ENCODE results near the gene NEK10. TPM values are rescaled to one million over a fixed set of nuclear protein-coding genes. Genes with fewer than 3 reads are reported as not detected.

NEK10 gene
- total and polyA plus RNA-seq, 2 of the 4 experiments (the other 2 are of a cell fraction), result 2.2 to 6.6 TPM

DNA sequence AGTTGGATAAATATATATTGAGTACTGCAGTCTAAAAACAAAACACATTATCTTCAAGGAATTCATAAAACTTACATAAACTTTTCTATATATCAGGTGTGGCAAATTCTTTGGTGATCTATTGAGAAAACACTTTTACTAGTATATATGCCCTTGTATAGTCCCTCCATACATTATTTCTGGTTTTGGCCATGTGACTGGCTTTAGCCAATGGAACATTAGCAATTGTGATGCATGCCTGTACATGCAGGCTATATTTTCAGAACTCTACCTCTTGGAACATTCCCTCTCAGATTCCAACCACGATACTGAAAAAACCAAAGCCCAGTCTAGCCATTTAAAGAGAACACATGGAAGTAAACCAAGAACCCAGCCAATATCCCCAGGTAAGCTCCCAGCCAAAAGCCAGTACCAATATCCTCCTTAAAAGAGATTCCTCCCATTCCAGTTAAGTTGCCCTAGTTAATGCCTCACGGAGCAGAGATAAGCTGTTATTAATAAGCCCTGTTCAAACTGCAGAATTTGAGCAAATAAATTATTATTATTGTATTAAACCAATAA, 152.8 kb downstream of the NEK10 start:
- dilution Hi-C loops (cut with HindIII; ENCODE audit: low sequenced_read_pairs, unreplicated experiment), result no loop called here
- no peaks in the 10 kb centered on the region for H4K20me1 ChIP-seq (ENCODE audit: insufficient read depth, low read length)
- no peak overlapping the region for H4K5ac ChIP-seq (ENCODE audit: low read depth, low read length)
- H2AK9ac ChIP-seq (replicated peaks; ENCODE audit: low read depth, low read length, poor library complexity), result no peak overlapping the region
- DNase-seq (no peak), ATAC-seq (ENCODE audit: low read depth) (no peak)
- no peak overlapping the region for H3K4me3 ChIP-seq (ENCODE audit: insufficient read depth, low read depth, low read length)
- no peak overlapping the region for H2BK5ac ChIP-seq (ENCODE audit: low read depth, low read length, poor library complexity, severe bottlenecking)
- POLR2A ChIA-PET (ENCODE audit: unreplicated experiment), result no interaction called here
- no peak overlapping the region for H2AK5ac ChIP-seq (ENCODE audit: low read depth, low read length)
- no peaks in the 10 kb centered on the region for H3K36me3 ChIP-seq (ENCODE audit: control insufficient read depth, insufficient read depth, low read length)
- H2BK20ac ChIP-seq (ENCODE audit: low read depth, low read length), result no peak overlapping the region
- no peak overlapping the region for H3K9ac ChIP-seq (ENCODE audit: low read depth, low read length)
- TF ChIP-seq SMC3 (IDR thresholded peaks at IDR 0.05; ENCODE audit: low read depth, low read length) (no peak), RFX5 (IDR thresholded peaks at IDR 0.05; ENCODE audit: low read depth, low read length) (no peak), MAFK (IDR thresholded peaks at IDR 0.05; ENCODE audit: low read depth, low read length) (no peak), POLR2A (IDR thresholded peaks at IDR 0.05; ENCODE audit: low read depth, low read length) (no peak), RCOR1 (IDR thresholded peaks at IDR 0.05; ENCODE audit: insufficient replicate concordance, low read length) (no peak), CEBPB (IDR thresholded peaks at IDR 0.05; ENCODE audit: low read depth, low read length) (no peak), BHLHE40 (IDR thresholded peaks at IDR 0.05; ENCODE audit: low read depth, low read length) (no peak), NFE2L2 (IDR thresholded peaks at IDR 0.05; ENCODE audit: low read depth, low read length) (no peak)
- TF ChIP-seq, protein P1, sequence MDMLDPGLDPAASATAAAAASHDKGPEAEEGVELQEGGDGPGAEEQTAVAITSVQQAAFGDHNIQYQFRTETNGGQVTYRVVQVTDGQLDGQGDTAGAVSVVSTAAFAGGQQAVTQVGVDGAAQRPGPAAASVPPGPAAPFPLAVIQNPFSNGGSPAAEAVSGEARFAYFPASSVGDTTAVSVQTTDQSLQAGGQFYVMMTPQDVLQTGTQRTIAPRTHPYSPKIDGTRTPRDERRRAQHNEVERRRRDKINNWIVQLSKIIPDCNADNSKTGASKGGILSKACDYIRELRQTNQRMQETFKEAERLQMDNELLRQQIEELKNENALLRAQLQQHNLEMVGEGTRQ (IDR thresholded peaks at IDR 0.05; ENCODE audit: low read depth, low read length), result no peak
- TF ChIP-seq, protein P2, sequence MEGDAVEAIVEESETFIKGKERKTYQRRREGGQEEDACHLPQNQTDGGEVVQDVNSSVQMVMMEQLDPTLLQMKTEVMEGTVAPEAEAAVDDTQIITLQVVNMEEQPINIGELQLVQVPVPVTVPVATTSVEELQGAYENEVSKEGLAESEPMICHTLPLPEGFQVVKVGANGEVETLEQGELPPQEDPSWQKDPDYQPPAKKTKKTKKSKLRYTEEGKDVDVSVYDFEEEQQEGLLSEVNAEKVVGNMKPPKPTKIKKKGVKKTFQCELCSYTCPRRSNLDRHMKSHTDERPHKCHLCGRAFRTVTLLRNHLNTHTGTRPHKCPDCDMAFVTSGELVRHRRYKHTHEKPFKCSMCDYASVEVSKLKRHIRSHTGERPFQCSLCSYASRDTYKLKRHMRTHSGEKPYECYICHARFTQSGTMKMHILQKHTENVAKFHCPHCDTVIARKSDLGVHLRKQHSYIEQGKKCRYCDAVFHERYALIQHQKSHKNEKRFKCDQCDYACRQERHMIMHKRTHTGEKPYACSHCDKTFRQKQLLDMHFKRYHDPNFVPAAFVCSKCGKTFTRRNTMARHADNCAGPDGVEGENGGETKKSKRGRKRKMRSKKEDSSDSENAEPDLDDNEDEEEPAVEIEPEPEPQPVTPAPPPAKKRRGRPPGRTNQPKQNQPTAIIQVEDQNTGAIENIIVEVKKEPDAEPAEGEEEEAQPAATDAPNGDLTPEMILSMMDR (conservative IDR thresholded peaks at IDR 0.05; ENCODE audit: low read depth, low read length), result no peak
- H2AFZ ChIP-seq (replicated peaks; ENCODE audit: low read length, poor library complexity), result no peak overlapping the region
- H3K27me3 ChIP-seq (ENCODE audit: control insufficient read depth, insufficient read depth, low read length), result no peaks in the 10 kb centered on the region
- no peak overlapping the region for H3K27ac ChIP-seq (ENCODE audit: insufficient read depth, low read length)
- H3K9me1 ChIP-seq (ENCODE audit: insufficient read depth, low read length), result no peaks in the 10 kb centered on the region
- no peak overlapping the region for H3K4me2 ChIP-seq (ENCODE audit: low read depth, low read length)
- no peaks in the 10 kb centered on the region; the same call in 1 of the 2 replicates for H3K9me3 ChIP-seq (ENCODE audit: control insufficient read depth, insufficient read depth, low read length)
- H2BK15ac ChIP-seq (ENCODE audit: low read depth, low read length), result no peak overlapping the region
- H2BK120ac ChIP-seq (ENCODE audit: low read depth, low read length), result no peak overlapping the region
- H3K4me1 ChIP-seq (ENCODE audit: control insufficient read depth, insufficient read depth, low read length), result no peaks in the 10 kb centered on the region
- H3K56ac ChIP-seq (ENCODE audit: extremely low read depth, insufficient read depth, low read length), result no peak overlapping the region
- in situ Hi-C loops (cut with MboI; ENCODE audit: low sequenced_read_pairs), result no loop called here
- H3K14ac ChIP-seq (replicated peaks; ENCODE audit: low read depth, low read length), result 0 out of 2 replicates have a peak overlapping the region, but pooled peaks have one; percentile 11
- intact Hi-C loops (cut with micrococcal nuclease), result no loop called here
- no peak overlapping the region for H3K4ac ChIP-seq (ENCODE audit: low read depth, low read length)
- no peak overlapping the region for H4K8ac ChIP-seq (ENCODE audit: low read depth in 2 of 2, low read length in 2 of 2)
- H4K91ac ChIP-seq (ENCODE audit: insufficient read depth, low read depth, low read length), result no peak overlapping the region
- CTCF ChIA-PET, result no interaction called here
- no peaks in the 10 kb centered on the region for H3K79me1 ChIP-seq (ENCODE audit: low read depth in 1 of 2, low read length in 2 of 2)
- no peak overlapping the region for H3K23ac ChIP-seq (ENCODE audit: low read depth, low read length)
- 50% methylated on average over 1 of the region's 2 CpGs; no CpG with 5 or more reads in 1 of the 2 experiments for WGBS, 2 experiments (ENCODE audit: extremely low coverage in 2 of 2, insufficient read length in 1 of 2)
- no peak overlapping the region for H3K18ac ChIP-seq (ENCODE audit: low read depth, low read length)
- no TSS peak for BruUV-seq (replicated peaks)
